H1 (cell line): Measurements from ENCODE around the gene RABGAP1. TPM values are rescaled to one million over a fixed set of nuclear protein-coding genes. Genes with fewer than 3 reads are reported as not detected.

ENCODE experiments used
- CTCF ChIA-PET: fragments of 300-600 bp; sonication (Branson Sonifier 250); formaldehyde crosslinking; loops from one replicate; lab custom pipeline; 2021; ENCODE audit not compliant: partially characterized antibody; lab: Charles Lee
- POLR2A ChIA-PET: fragments of 300-600 bp; sonication (Branson Sonifier 250); formaldehyde crosslinking; loops from one replicate; lab custom pipeline; 2021; ENCODE audit warnings: inconsistent platforms; ENCODE audit not compliant: partially characterized antibody; lab: Charles Lee
- DNase-seq, 2 experiments: peaks; one replicate each; pipeline versions ENCODE4 v3.0.0 to v3.0.0-alpha.2; 2010 to 2022; ENCODE audit warnings: low spot score in 2 of 2, low read depth in 1 of 2, mixed read lengths in 1 of 2
- FAIRE-seq: peaks from 2 replicates; lab custom pipeline; 2011; peaks lifted over from hg19 to GRCh38; lab: Jason Lieb, UNC
- H2AFZ ChIP-seq: 2 replicates; pipeline ENCODE4 v1.8.1; 2012; ENCODE audit warnings: low read length, inconsistent platforms
- H2AK5ac ChIP-seq: 2 replicates; pipeline ENCODE4 v1.6.1; 2013; ENCODE audit warnings: low read depth, low read length
- H2BK120ac ChIP-seq: replicated peaks from 2 replicates; pipeline ENCODE3; 2013; ENCODE audit warnings: low read depth, low read length, inconsistent platforms
- H2BK12ac ChIP-seq: 2 replicates; pipeline ENCODE4 v1.6.1; 2013; ENCODE audit warnings: low read depth, low read length
- H2BK15ac ChIP-seq: 2 replicates; pipeline ENCODE4 v1.6.1; 2013; ENCODE audit warnings: low read length
- H2BK20ac ChIP-seq: 2 replicates; pipeline ENCODE4 v1.6.1; 2013; ENCODE audit warnings: low read length
- H2BK5ac ChIP-seq: 2 replicates; pipeline ENCODE4 v1.6.1; 2013; ENCODE audit warnings: low read depth, low read length
- H3K14ac ChIP-seq: 2 replicates; pipeline ENCODE4 v1.6.1; 2013; ENCODE audit warnings: inconsistent platforms; ENCODE audit not compliant: insufficient read length
- H3K18ac ChIP-seq: 2 replicates; pipeline ENCODE4 v1.6.1; 2013; ENCODE audit warnings: low read length; ENCODE audit errors: extremely low read depth
- H3K23ac ChIP-seq: 2 replicates; pipeline ENCODE4 v1.6.1; 2013; ENCODE audit warnings: inconsistent platforms; ENCODE audit not compliant: insufficient read length
- H3K23me2 ChIP-seq: 2 replicates; pipeline ENCODE4 v1.6.1; 2013; ENCODE audit warnings: low read depth, low read length
- H3K27ac ChIP-seq: 2 replicates; pipeline ENCODE4 v1.6.1; 2011; ENCODE audit warnings: low read depth, low read length, inconsistent platforms
- H3K27me3 ChIP-seq, 4 experiments: replicated peaks in 1 of 4; 1 replicate in 1 of 4; 2 replicates in 3 of 4; pipeline versions ENCODE4 v1.6.1 to v1.8.1; 2011 to 2013; ENCODE audit warnings: low read length in 3 of 4, mild to moderate bottlenecking in 3 of 4, inconsistent platforms in 2 of 4, mixed read lengths in 2 of 4, moderate library complexity in 1 of 4; ENCODE audit not compliant: control insufficient read depth in 3 of 4, insufficient read depth in 3 of 4; ENCODE audit errors: extremely low read depth in 1 of 4
- H3K36me3 ChIP-seq, 4 experiments: 2 replicates each; pipeline versions ENCODE4 v1.6.1 to v1.8.1; 2011 to 2013; ENCODE audit warnings: mild to moderate bottlenecking in 4 of 4, low read length in 3 of 4, moderate library complexity in 2 of 4, control low read depth in 1 of 4, inconsistent platforms in 1 of 4; ENCODE audit not compliant: insufficient read depth in 4 of 4, control insufficient read depth in 2 of 4
- H3K4ac ChIP-seq: replicated peaks from 2 replicates; pipeline ENCODE3; 2013; ENCODE audit warnings: low read length, low read depth, mixed read lengths, inconsistent platforms; ENCODE audit not compliant: insufficient read length
- H3K4me1 ChIP-seq, 4 experiments: replicated peaks in 1 of 4; 1 replicate in 1 of 4; 2 replicates in 3 of 4; pipeline versions ENCODE4 v1.6.1 to v1.8.1; 2011 to 2013; ENCODE audit warnings: low read length in 3 of 4, inconsistent platforms in 2 of 4, mixed read lengths in 1 of 4; ENCODE audit not compliant: insufficient read depth in 4 of 4, control insufficient read depth in 3 of 4
- H3K4me2 ChIP-seq, 2 experiments: 2 replicates each; pipeline versions ENCODE4 v1.6.1 to v1.8.1; 2011 to 2013; ENCODE audit warnings: low read depth in 2 of 2, low read length in 2 of 2, control low read depth in 1 of 2, inconsistent platforms in 1 of 2, mild to moderate bottlenecking in 1 of 2; ENCODE audit not compliant: insufficient read depth in 1 of 2
- H3K4me3 ChIP-seq, 4 experiments: fragments of 200-600, 300-600 bp in 1 of 4; sonication (generic), shearing (Covaris generic), sonication (Bioruptor Twin) in 1 of 4; 2 replicates each; pipeline versions ENCODE4 v1.5.1 to v1.8.1; 2011 to 2016; ENCODE audit warnings: low read length in 4 of 4, low read depth in 3 of 4, control low read depth in 2 of 4, inconsistent platforms in 2 of 4, mild to moderate bottlenecking in 2 of 4, mixed read lengths in 1 of 4, moderate library complexity in 1 of 4; ENCODE audit not compliant: insufficient read depth in 2 of 4; ENCODE audit errors: extremely low read depth in 1 of 4
- H3K56ac ChIP-seq: replicated peaks from 2 replicates; pipeline ENCODE3; 2013; ENCODE audit warnings: low read depth, mild to moderate bottlenecking, mixed read lengths, low read length, inconsistent platforms; ENCODE audit not compliant: insufficient read length
- H3K79me1 ChIP-seq: 2 replicates; pipeline ENCODE4 v1.6.1; 2013; ENCODE audit warnings: low read depth, low read length, control low read depth
- H3K79me2 ChIP-seq, 2 experiments: 2 replicates each; pipeline versions ENCODE4 v1.6.1 to v1.8.1; 2012 to 2013; ENCODE audit warnings: low read length in 2 of 2, mild to moderate bottlenecking in 2 of 2, inconsistent platforms in 1 of 2; ENCODE audit not compliant: insufficient read depth in 2 of 2, control insufficient read depth in 1 of 2
- H3K9ac ChIP-seq, 4 experiments: replicated peaks in 1 of 4; 1 replicate in 1 of 4; 2 replicates in 3 of 4; pipeline versions ENCODE4 v1.6.1 to v1.8.1; 2011 to 2013; ENCODE audit warnings: low read depth in 3 of 4, low read length in 3 of 4, control low read depth in 2 of 4, mild to moderate bottlenecking in 2 of 4, moderate library complexity in 2 of 4, inconsistent platforms in 1 of 4; ENCODE audit errors: extremely low read depth in 1 of 4
- H3K9me3 ChIP-seq, 2 experiments: 2 replicates each; pipeline versions ENCODE4 v1.6.1 to v1.8.1; 2012 to 2013; ENCODE audit warnings: mild to moderate bottlenecking in 2 of 2, moderate library complexity in 2 of 2, control low read depth in 1 of 2, inconsistent platforms in 1 of 2, low read depth in 1 of 2, low read length in 1 of 2, mixed read lengths in 1 of 2; ENCODE audit not compliant: insufficient read depth in 2 of 2
- H4K20me1 ChIP-seq, 2 experiments: replicated peaks in 1 of 2; 2 replicates each; pipeline versions ENCODE3 to v1.8.1; 2011 to 2013; ENCODE audit warnings: inconsistent platforms in 2 of 2, low read length in 2 of 2, mild to moderate bottlenecking in 1 of 2; ENCODE audit not compliant: insufficient read depth in 2 of 2, control insufficient read depth in 1 of 2
- H4K5ac ChIP-seq: 2 replicates; pipeline ENCODE4 v1.6.1; 2013; ENCODE audit warnings: low read length, low read depth, mixed read lengths, inconsistent platforms; ENCODE audit not compliant: insufficient read length
- H4K8ac ChIP-seq: 2 replicates; pipeline ENCODE4 v1.8.0; 2013; ENCODE audit warnings: mild to moderate bottlenecking, moderate library complexity, low read length, inconsistent platforms; ENCODE audit not compliant: insufficient read depth; ENCODE audit errors: extremely low read depth
- H4K91ac ChIP-seq: replicated peaks from 2 replicates; pipeline ENCODE3; 2013; ENCODE audit warnings: low read length, mixed read lengths, inconsistent platforms; ENCODE audit not compliant: insufficient read length
- BACH1 ChIP-seq: IDR thresholded peaks from 2 replicates; pipeline ENCODE4 v1.6.1; 2012; ENCODE audit warnings: low read length, improper control_type of control experiment
- KDM4A ChIP-seq: IDR thresholded peaks from one replicate; pipeline ENCODE4 v1.7.1; 2012; ENCODE audit warnings: low read depth, mild to moderate bottlenecking, moderate library complexity, low read length, inconsistent platforms; ENCODE audit not compliant: severe bottlenecking
- NANOG ChIP-seq: IDR thresholded peaks from 2 replicates; pipeline ENCODE4 v1.6.1; 2011; ENCODE audit warnings: low read length, low read depth, mild to moderate bottlenecking, inconsistent platforms; ENCODE audit not compliant: insufficient read depth, poor library complexity, severe bottlenecking
- NRF1 ChIP-seq: IDR thresholded peaks from 2 replicates; pipeline ENCODE4 v1.6.1; 2011; ENCODE audit warnings: mild to moderate bottlenecking, low read depth, low read length, improper control_type of control experiment
- SAP30 ChIP-seq: fragments of 300-600 bp; sonication (generic); IDR thresholded peaks from 2 replicates; pipeline ENCODE4 v1.7.1; 2012; ENCODE audit warnings: low read length, moderate library complexity, mild to moderate bottlenecking, inconsistent platforms; ENCODE audit not compliant: insufficient read depth, insufficient replicate concordance
- SP4 ChIP-seq: IDR thresholded peaks from 2 replicates; pipeline ENCODE4 v1.6.1; 2012; ENCODE audit warnings: low read length, inconsistent platforms
- WGBS, 2 experiments: shearing (Covaris generic) in 1 of 2; methylation state at CpG; one replicate each; pipeline versions ENCODE4 v1.1.6 to v1.1.7; 2013 to 2015; ENCODE audit warnings: low lambda C conversion rate in 2 of 2, mixed read lengths in 2 of 2, inconsistent platforms in 1 of 2, low coverage in 1 of 2, missing lambda C conversion rate in 1 of 2; ENCODE audit not compliant: insufficient replicate concordance in 2 of 2, insufficient coverage in 1 of 2, insufficient read length in 1 of 2; ENCODE audit errors: extremely low coverage in 1 of 2, missing lambda C conversion rate in 1 of 2; 5-methylcytosine and 5-hydroxymethylcytosine counted together
- long read RNA-seq, 2 experiments: library from RNA in 1 of 2; library from capped mRNA in 1 of 2; stranded (forward); transcript quantifications; one replicate each; pipeline ENCODE4 v2.0.0, GENCODE V29; 2021; ENCODE audit warnings: inconsistent platforms in 1 of 2
- polyA minus RNA-seq, 3 experiments: library from RNA; depleted of rRNA, polyadenylated mRNA; stranded (reverse); fragments of >200 nt; gene quantifications; 1 replicate in 2 of 3; 2 replicates in 1 of 3; pipeline ENCODE4 v1.2.3, GENCODE V29; 2011
- polyA plus RNA-seq, 7 experiments: library from polyadenylated mRNA; depleted of rRNA in 3 of 7; stranded (reverse) in 5 of 7; unstranded in 2 of 7; fragments of >200 nt in 5 of 7; fragments of 200-250 nt in 2 of 7; gene quantifications; 1 replicate in 5 of 7; 2 replicates in 1 of 7; 4 replicates in 1 of 7; pipeline versions ENCODE4 v1.2.1 to v1.2.3, GENCODE V29; 2011 to 2013; ENCODE audit warnings: missing spikeins in 2 of 7, mixed read lengths in 2 of 7
- total RNA-seq: library from RNA; stranded (reverse); fragmentation: NEBNext Ultra II Directional; extraction: Animal tissue kit (Norgen Biotek cat#: 25700); gene quantifications from 2 replicates; pipeline ENCODE4 v1.2.1, GENCODE V29; 2021
- TF ChIP-seq, protein P1 (sequence below): IDR thresholded peaks from 2 replicates; pipeline ENCODE4 v1.6.1; 2012; ENCODE audit warnings: inconsistent platforms

The RABGAP1 gene
- total RNA-seq (33.3 and 38.3 TPM in 2 replicates), polyA plus RNA-seq (2011; rRNA removed) (11.6 and 15.7 TPM in 2 replicates), polyA minus RNA-seq (2011; rRNA and poly(A)+ RNA removed) (80.1 and 101 TPM in 2 replicates)
- polyA plus RNA-seq (2011; cell fraction: cytosol; rRNA removed) = 18.2 TPM
- 22.4 TPM for polyA plus RNA-seq (2011; cell fraction: nucleus; rRNA removed)
- polyA plus RNA-seq (2012, experiment 1 of 2) = 16.5 to 24.2 TPM (median 19.1 TPM) in 4 replicates
- 2.3 TPM for polyA plus RNA-seq (2012, experiment 2 of 2)
- 16.0 TPM for polyA plus RNA-seq (2013, experiment 1 of 2)
- polyA plus RNA-seq (2013, experiment 2 of 2) = 14.6 TPM
- 23.4 TPM for polyA minus RNA-seq (2011; cell fraction: cytosol; rRNA and poly(A)+ RNA removed)
- polyA minus RNA-seq (2011; cell fraction: nucleus; rRNA and poly(A)+ RNA removed) = 142 TPM
- long read RNA-seq, experiment 1, partial matches to known transcripts = 11 of 19 reads
- long read RNA-seq, experiment 1, other reads (novel, unspliced or antisense) = 8 of 19 reads
- long read RNA-seq, experiment 2, partial matches to known transcripts = 3 of 14 reads
- long read RNA-seq, experiment 2, other reads (novel, unspliced or antisense) = 10 of 14 reads

DNA sequence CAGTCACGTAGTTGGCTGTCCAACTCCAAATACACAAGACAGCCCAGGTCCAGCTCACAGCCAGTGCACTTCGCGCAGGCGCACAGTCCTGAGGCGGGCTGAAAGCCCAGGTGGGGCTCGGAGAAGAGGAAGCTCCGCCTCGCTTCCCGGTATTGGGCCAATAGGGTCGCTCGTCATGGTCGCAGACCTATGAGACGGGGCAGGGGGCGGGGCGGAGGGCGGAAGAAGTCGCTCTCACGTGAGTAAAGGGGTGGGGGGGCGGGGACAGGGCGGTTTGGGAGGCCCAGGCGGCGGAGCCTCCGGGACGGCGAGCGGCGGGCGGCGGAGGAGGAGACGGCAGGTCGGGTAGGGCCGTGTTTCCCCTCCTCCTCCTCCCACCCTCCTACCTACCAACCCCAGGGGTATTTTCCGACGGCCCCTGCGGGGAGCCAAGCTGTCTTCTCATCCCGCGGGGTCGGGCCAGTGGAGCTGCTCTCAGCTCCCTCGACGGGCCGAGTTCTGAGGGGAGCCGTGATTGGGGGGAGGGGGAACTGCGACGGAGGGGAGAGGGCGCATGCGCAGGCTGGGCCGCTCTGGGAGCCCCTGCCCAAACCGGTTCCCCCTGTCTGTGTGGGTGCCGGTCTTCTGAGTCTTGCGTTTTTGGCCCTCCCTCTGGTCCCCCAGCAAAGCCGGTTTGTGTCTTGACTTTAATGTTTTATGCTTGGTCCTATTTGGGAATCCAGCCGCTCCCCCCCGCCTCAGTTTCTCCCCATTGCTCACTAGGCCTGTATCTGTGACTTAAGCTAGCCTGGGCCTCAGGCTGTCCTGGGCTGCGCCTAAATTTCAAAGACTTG lies at the start of gene RABGAP1:
Gene RABGAP1 (plus strand): TSS at position 272 of the 833 bp plus-strand sequence. CDS start 16,040 bp downstream, outside the sequence.
- POLR2A ChIA-PET = interaction anchor here (0.6 to 6.2 kb wide), 19 partner anchors 9 to 163 kb away, joined by 3 to 79 read pairs (median 5); partner anchors contain the start of genes RC3H2, ZBTB26 and ZBTB6
- Histone ChIP-seq H3K18ac (peak within 1 kb of the TSS; percentile 88), H4K5ac (peak within 1 kb of the TSS; percentile 85), H4K8ac (peak within 1 kb of the TSS; percentile 99), H4K91ac (peak within 1 kb of the TSS; percentile 62), H3K4me2 (peak within 1 kb of the TSS; percentile 90 to 98), H3K56ac (peak within 1 kb of the TSS; percentile 92), H2AFZ (no peak within 1 kb of the TSS), H2AK5ac (no peak within 1 kb of the TSS; the same call in 1 of the 2 replicates), H3K4me3 (peak within 1 kb of the TSS; percentile 83 to 93 (median 90)), H3K14ac (no peak within 1 kb of the TSS), H2BK15ac (0 out of 2 replicates have a peak within 1 kb of the TSS, but pooled peaks have one; percentile 21), H3K36me3 (peaks cover 8 to 19% (median 9%) of the 10 kb centered on the region in 4 experiments; a peak in 7 of 8 replicates), H3K27ac (peak within 1 kb of the TSS; percentile 96), H3K79me1 (0 out of 2 replicates have a peak, but pooled peaks cover 3% of the 10 kb centered on the region), H3K27me3 (no peaks in the 10 kb centered on the region), H2BK5ac (peak within 1 kb of the TSS; percentile 90), H3K79me2 (peaks cover 30 to 52% of the 10 kb centered on the region in 2 experiments), H3K23me2 (peaks cover 3% of the 10 kb centered on the region), H2BK12ac (peak within 1 kb of the TSS; percentile 62), H3K4me1 (peaks cover under 1 to 3% (median 2%) of the 10 kb centered on the region in 4 experiments; a peak in 5 of 7 replicates), H2BK120ac (no peak within 1 kb of the TSS), H3K23ac (no peak within 1 kb of the TSS), H2BK20ac (no peak within 1 kb of the TSS), H3K4ac (no peak within 1 kb of the TSS), H4K20me1 (peaks cover 4% of the 10 kb centered on the region in 2 experiments), H3K9ac (peak within 1 kb of the TSS; percentile 92 to 96 (median 94)), H3K9me3 (no peaks in the 10 kb centered on the region)
- peak; percentile 96 for DNase-seq
- CTCF ChIA-PET = interaction anchor here (1.4 kb wide), 1 partner anchor 9 kb away, joined by 5 read pairs; the partner anchor contains the start of gene ZBTB26
- 1% methylated on average over 29 of the region's 54 CpGs; no CpG with 5 or more reads in 1 of the 2 experiments for WGBS, 2 experiments
- FAIRE-seq = no peak
- TF ChIP-seq SAP30 (no peak), SP4 (peak; percentile 24; the same call in 1 of the 2 replicates), BACH1 (peak; percentile 39; the same call in 1 of the 2 replicates), NANOG (no peak), KDM4A (peak; percentile 77), NRF1 (peak; percentile 77)
- TF ChIP-seq, protein P1, sequence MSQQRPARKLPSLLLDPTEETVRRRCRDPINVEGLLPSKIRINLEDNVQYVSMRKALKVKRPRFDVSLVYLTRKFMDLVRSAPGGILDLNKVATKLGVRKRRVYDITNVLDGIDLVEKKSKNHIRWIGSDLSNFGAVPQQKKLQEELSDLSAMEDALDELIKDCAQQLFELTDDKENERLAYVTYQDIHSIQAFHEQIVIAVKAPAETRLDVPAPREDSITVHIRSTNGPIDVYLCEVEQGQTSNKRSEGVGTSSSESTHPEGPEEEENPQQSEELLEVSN = peak; percentile 10; the same call in 1 of the 2 replicates
